HepG2 (cell line): ENCODE results near the gene LDLRAD4. TPM values are rescaled to one million over a fixed set of nuclear protein-coding genes. Genes with fewer than 3 reads are reported as not detected.

Experiments used
- ELK4 ChIP-seq: sonication (generic); formaldehyde crosslinking; IDR thresholded peaks from 2 replicates; pipeline ENCODE4 v1.9.0; 2021; ENCODE audit warnings: missing genetic modification reagents, borderline replicate concordance
- FOXA3 ChIP-seq: IDR thresholded peaks from 2 replicates; pipeline ENCODE4 v1.6.1; 2016; ENCODE audit warnings: missing genetic modification reagents, missing compliant biosample characterization
- KDM4B ChIP-seq: sonication (generic); formaldehyde crosslinking; IDR thresholded peaks from 2 replicates; pipeline ENCODE4 v1.4.0; 2020; ENCODE audit warnings: missing genetic modification reagents
- MLXIP ChIP-seq: sonication (generic); formaldehyde crosslinking; IDR thresholded peaks from 2 replicates; pipeline ENCODE4 v1.9.0; 2021; ENCODE audit warnings: missing genetic modification reagents, borderline replicate concordance
- REXO4 ChIP-seq: sonication (generic); formaldehyde crosslinking; IDR thresholded peaks from 2 replicates; pipeline ENCODE4 v1.8.0; 2022; ENCODE audit warnings: missing genetic modification reagents, mild to moderate bottlenecking, borderline replicate concordance
- SOX6 ChIP-seq, 2 experiments: fragments of 450-650 bp in 1 of 2; sonication (generic) in 1 of 2; formaldehyde crosslinking in 1 of 2; IDR thresholded peaks; 2 replicates each; pipeline versions ENCODE4 v1.4.0 to v1.6.1; 2017 to 2020; ENCODE audit warnings: antibody characterized with exemption in 1 of 2, mild to moderate bottlenecking in 1 of 2, missing genetic modification reagents in 1 of 2
- ZNF142 ChIP-seq: sonication (generic); formaldehyde crosslinking; IDR thresholded peaks from 2 replicates; pipeline ENCODE4 v1.4.0; 2020; ENCODE audit warnings: missing genetic modification reagents
- polyA plus RNA-seq, 8 experiments: library from polyadenylated mRNA; depleted of rRNA in 3 of 8; stranded (reverse) in 7 of 8; unstranded in 1 of 8; fragments of >200 nt; fragmentation: Illumina TruSeq in 4 of 8; extraction: Trizol in 4 of 8; gene quantifications; 2 replicates each; pipeline versions ENCODE4 v1.2.1 to v1.2.3, GENCODE V29; 2011 to 2016; ENCODE audit warnings: low read depth in 4 of 8, missing spikeins in 1 of 8, mixed read lengths in 1 of 8; ENCODE audit not compliant: insufficient read depth in 1 of 8
- total RNA-seq, 5 experiments: library from RNA; depleted of rRNA; stranded (reverse); fragments of >200 nt; fragmentation: Illumina TruSeq; extraction: Trizol; gene quantifications; 2 replicates each; pipeline ENCODE4 v1.2.3, GENCODE V29; 2016; ENCODE audit warnings: low read depth in 1 of 5

The LDLRAD4 gene
- total and polyA plus RNA-seq, 2 of the 13 experiments (the other 11 are each of a cell fraction or from before 2014, with no cell fraction given) = 13.6 to 20.9 TPM

GRCh38 chr18:13587477-13587876 is 368.9 kb downstream of the LDLRAD4 start (continued):
- TF ChIP-seq ELK4 (CRISPR knock-in tag) = no peak
- TF ChIP-seq REXO4 (CRISPR knock-in tag) = no peak
- no peak for TF ChIP-seq ZNF142 (CRISPR knock-in tag)
- TF ChIP-seq MLXIP (CRISPR knock-in tag) = no peak
- no peak for TF ChIP-seq KDM4B
- TF ChIP-seq FOXA3 = no peak
- TF ChIP-seq SOX6 (IDR thresholded peaks at IDR 0.05) = no peak
- TF ChIP-seq SOX6 (CRISPR knock-in tag; IDR thresholded peaks at IDR 0.05) = no peak
- TF ChIP-seq, all 625 proteins: peak for 0
